ENCODE results near the gene POC1A. TPM values are rescaled to one million over a fixed set of nuclear protein-coding genes. Genes with fewer than 3 reads are reported as not detected.

POC1A gene
- total and polyA plus RNA-seq, 2 of the 8 experiments (the other 6 are each of a cell fraction or from before 2014, with no cell fraction given): 35.7 to 39.2 TPM

DNA sequence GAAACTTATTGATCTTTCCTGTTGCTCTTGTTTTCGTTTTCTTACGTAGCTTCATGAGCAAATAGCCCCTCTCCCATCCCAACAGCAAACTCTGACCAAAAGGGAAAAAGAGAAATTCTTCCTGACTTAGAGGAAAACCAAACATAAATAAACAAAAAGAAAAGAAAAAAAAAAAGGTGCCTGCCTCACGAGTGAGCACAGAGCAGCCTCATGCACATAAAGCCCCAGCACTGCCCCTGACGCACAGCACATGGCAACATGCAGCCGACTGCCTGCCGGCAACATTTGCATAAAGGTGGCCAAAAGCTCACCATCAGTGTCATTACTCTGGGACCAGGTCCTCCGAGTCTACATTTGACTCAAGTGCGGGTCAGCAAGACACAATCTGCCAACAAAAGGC lies 6.4 kb downstream of the POC1A start:
- H2AFZ ChIP-seq (ENCODE audit: low read length): no peak overlapping the region
- no peak overlapping the region for H2BK15ac ChIP-seq (ENCODE audit: low read length)
- H3K79me1 ChIP-seq (ENCODE audit: low read depth, low read length): no peaks in the 10 kb centered on the region; the same call in 1 of the 2 replicates
- H4K8ac ChIP-seq (ENCODE audit: extremely low read depth, insufficient read depth, low read length): no peak overlapping the region
- H3K9me3 ChIP-seq (ENCODE audit: insufficient read depth in 2 of 2, low read depth in 1 of 2, low read length in 1 of 2): no peaks in the 10 kb centered on the region
- H3K79me2 ChIP-seq (ENCODE audit: control insufficient read depth in 1 of 2, insufficient read depth in 2 of 2, low read length in 2 of 2): peaks cover 0 to 15% of the 10 kb centered on the region in 2 experiments; a peak in 2 of 4 replicates
- H3K4me3 ChIP-seq (ENCODE audit: extremely low read depth in 1 of 4, insufficient read depth in 2 of 4, low read depth in 3 of 4, low read length in 4 of 4): no peak overlapping the region
- no peak overlapping the region for H2BK12ac ChIP-seq (ENCODE audit: low read depth, low read length)
- H4K91ac ChIP-seq (replicated peaks; ENCODE audit: insufficient read length, low read length): no peak overlapping the region
- FAIRE-seq (no peak), DNase-seq (ENCODE audit: low read depth in 1 of 2, low spot score in 2 of 2) (no peak)
- ChIA-PET CTCF (ENCODE audit: partially characterized antibody) (interaction anchor here (0.8 to 14.6 kb wide), 10 partner anchors 8 to 147 kb away, joined by 4 to 148 read pairs (median 7); partner anchors contain the start of gene DUSP7), POLR2A (ENCODE audit: partially characterized antibody) (interaction anchor here (0.6 to 4.4 kb wide), 5 partner anchors 13 to 154 kb away, joined by 3 to 30 read pairs (median 3); partner anchors contain the start of genes ALAS1 and RPL29)
- H3K4ac ChIP-seq (replicated peaks; ENCODE audit: insufficient read length, low read depth, low read length): no peak overlapping the region
- H3K9ac ChIP-seq (replicated peaks in 1 of 4; ENCODE audit: extremely low read depth in 1 of 4, low read depth in 3 of 4, low read length in 3 of 4): no peak overlapping the region
- H2BK5ac ChIP-seq (ENCODE audit: low read depth, low read length): no peak overlapping the region
- H3K27me3 ChIP-seq (replicated peaks in 1 of 4; ENCODE audit: control insufficient read depth in 3 of 4, extremely low read depth in 1 of 4, insufficient read depth in 3 of 4, low read length in 3 of 4): no peaks in the 10 kb centered on the region
- H2AK5ac ChIP-seq (ENCODE audit: low read depth, low read length): no peak overlapping the region
- H3K4me1 ChIP-seq (replicated peaks in 1 of 4; ENCODE audit: control insufficient read depth in 3 of 4, insufficient read depth in 4 of 4, low read length in 3 of 4): no peaks in the 10 kb centered on the region; a peak in 2 of 7 replicates
- no peaks in the 10 kb centered on the region for H3K23me2 ChIP-seq (ENCODE audit: low read depth, low read length)
- H3K18ac ChIP-seq (ENCODE audit: extremely low read depth, low read length): no peak overlapping the region
- H2BK120ac ChIP-seq (replicated peaks; ENCODE audit: low read depth, low read length): no peak overlapping the region
- peaks cover 17 to 40% (median 29%) of the 10 kb centered on the region in 4 experiments for H3K36me3 ChIP-seq (ENCODE audit: control insufficient read depth in 2 of 4, insufficient read depth in 4 of 4, low read length in 3 of 4)
- no peak overlapping the region for H3K27ac ChIP-seq (ENCODE audit: low read depth, low read length)
- no peak overlapping the region for H3K23ac ChIP-seq (ENCODE audit: insufficient read length)
- no peak overlapping the region for H4K5ac ChIP-seq (ENCODE audit: insufficient read length, low read depth, low read length)
- H4K20me1 ChIP-seq (replicated peaks in 1 of 2; ENCODE audit: control insufficient read depth in 1 of 2, insufficient read depth in 2 of 2, low read length in 2 of 2): peaks cover 3 to 15% of the 10 kb centered on the region in 2 experiments
- H3K56ac ChIP-seq (replicated peaks; ENCODE audit: insufficient read length, low read depth, low read length): no peak overlapping the region
- no peak overlapping the region for H3K14ac ChIP-seq (ENCODE audit: insufficient read length)
- no peak overlapping the region for H2BK20ac ChIP-seq (ENCODE audit: low read length)
- no peak overlapping the region for H3K4me2 ChIP-seq (ENCODE audit: insufficient read depth in 1 of 2, low read depth in 2 of 2, low read length in 2 of 2)
- WGBS, 2 experiments (ENCODE audit: extremely low coverage in 1 of 2, insufficient coverage in 1 of 2, insufficient read length in 1 of 2, insufficient replicate concordance in 2 of 2, low coverage in 1 of 2, low lambda C conversion rate in 2 of 2, missing lambda C conversion rate in 1 of 2): 86% methylated on average over 8 of the region's 8 CpGs; no CpG with 5 or more reads in 1 of the 2 experiments
- TF ChIP-seq SAP30 (IDR thresholded peaks at IDR 0.05; ENCODE audit: insufficient read depth, insufficient replicate concordance, low read length) (no peak), CHD1 (IDR thresholded peaks at IDR 0.05; ENCODE audit: low read depth, low read length) (no peak), SP4 (IDR thresholded peaks at IDR 0.05; ENCODE audit: low read length) (no peak), JUND (IDR thresholded peaks at IDR 0.05; ENCODE audit: low read length) (no peak), SP2 (IDR thresholded peaks at IDR 0.05; ENCODE audit: low read length) (no peak)

Data from H1 (cell line).